ENCODE measurements around the gene MFSD2A. TPM values are rescaled to one million over a fixed set of nuclear protein-coding genes. Genes with fewer than 3 reads are reported as not detected.

MFSD2A gene
- total RNA-seq, 1 experiment from 2014 or later, result 19.9 TPM

DNA sequence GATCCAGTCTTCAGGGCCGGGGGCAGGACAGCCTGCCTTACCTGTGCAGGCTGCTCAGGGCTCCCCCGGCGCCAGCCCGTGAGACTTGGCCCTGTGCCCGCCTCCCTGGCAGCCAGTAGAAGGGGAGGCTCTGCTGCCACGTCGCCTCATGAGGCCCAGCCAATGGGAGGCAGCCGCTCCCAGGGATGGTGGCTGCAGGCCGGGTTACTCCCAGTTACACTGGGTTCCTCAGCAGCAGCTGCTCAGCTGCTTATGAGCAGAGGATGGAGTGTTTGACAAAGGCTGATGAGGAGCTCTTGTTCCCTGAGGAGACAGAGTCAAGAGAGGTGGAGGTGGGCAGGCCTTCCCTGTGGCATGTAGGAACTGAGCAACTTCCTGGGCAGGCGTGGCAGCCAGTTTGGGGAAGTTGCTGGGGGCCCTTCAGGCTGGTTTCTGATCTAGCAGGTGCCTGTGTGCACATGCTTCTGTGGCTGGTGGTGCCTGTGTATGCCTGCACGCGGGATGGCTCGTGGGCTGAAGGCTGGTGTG, 5.5 kb downstream of the MFSD2A start:
- Histone ChIP-seq H3K4ac (ENCODE audit: low read depth, low read length) (no peak overlapping the region), H4K91ac (ENCODE audit: insufficient read length, low read depth, low read length) (no peak overlapping the region), H3K23ac (ENCODE audit: insufficient read length, low read depth, low read length) (no peak overlapping the region), H3K79me1 (ENCODE audit: insufficient read depth, low read depth, low read length, poor library complexity, severe bottlenecking) (no peaks in the 10 kb centered on the region), H4K5ac (ENCODE audit: insufficient read length, low read depth, low read length) (no peak overlapping the region), H2BK5ac (ENCODE audit: insufficient read length, low read length) (no peak overlapping the region), H3K23me2 (ENCODE audit: insufficient read length, low read depth, low read length, poor library complexity, severe bottlenecking) (peaks cover 5% of the 10 kb centered on the region), H3K4me1 (ENCODE audit: insufficient read depth, low read length) (no peaks in the 10 kb centered on the region), H3K27me3 (ENCODE audit: insufficient read depth, low read length) (no peaks in the 10 kb centered on the region), H3K18ac (ENCODE audit: insufficient read length, low read depth, low read length) (no peak overlapping the region), H3K4me2 (ENCODE audit: insufficient read depth, insufficient read length, low read length) (no peak overlapping the region), H2BK120ac (ENCODE audit: low read depth, low read length, poor library complexity, severe bottlenecking) (no peak overlapping the region), H2AK5ac (ENCODE audit: insufficient read length, low read length) (no peak overlapping the region), H3K79me2 (ENCODE audit: insufficient read depth, low read length) (no peaks in the 10 kb centered on the region; the same call in 1 of the 2 replicates), H2BK15ac (ENCODE audit: low read depth, low read length) (no peak overlapping the region), H3T11ph (ENCODE audit: low read length) (no peak overlapping the region), H3K27ac (ENCODE audit: insufficient read length, low read depth, low read length) (no peak overlapping the region), H3K9me3 (ENCODE audit: control insufficient read depth, low read depth, low read length) (no peaks in the 10 kb centered on the region), H3K9ac (ENCODE audit: extremely low read depth, insufficient read length, low read length) (no peak overlapping the region), H4K20me1 (ENCODE audit: control insufficient read depth, insufficient read depth, insufficient read length) (no peaks in the 10 kb centered on the region), H2AFZ (ENCODE audit: low read length) (no peak overlapping the region), H4K8ac (replicated peaks; ENCODE audit: insufficient read length, low read depth, low read length) (no peak overlapping the region), H2BK20ac (ENCODE audit: low read depth, low read length, poor library complexity, severe bottlenecking) (no peak overlapping the region), H3K14ac (ENCODE audit: insufficient read depth, low read length) (no peak overlapping the region), H3K56ac (ENCODE audit: insufficient read length, low read depth, low read length) (no peak overlapping the region), H2BK12ac (ENCODE audit: insufficient read length, low read depth, low read length) (no peak overlapping the region)
- WGBS (ENCODE audit: extremely low coverage, insufficient read length, low lambda C conversion rate), result no CpG with 5 or more reads among the region's 13 CpGs
- Mint-ChIP-seq H3K27ac (no peak overlapping the region), H3K4me3 (no peak overlapping the region), H3K9me3 (no peaks in the 10 kb centered on the region), H3K27me3 (ENCODE audit: low read depth) (peaks cover 10% of the 10 kb centered on the region), H3K36me3 (ENCODE audit: insufficient read depth in 1 of 3, low read depth in 3 of 3) (peaks cover 34 to 63% (median 35%) of the 10 kb centered on the region in 3 experiments), H3K4me1 (peaks cover 11 to 12% of the 10 kb centered on the region in 2 experiments)
- TF ChIP-seq, protein P1, sequence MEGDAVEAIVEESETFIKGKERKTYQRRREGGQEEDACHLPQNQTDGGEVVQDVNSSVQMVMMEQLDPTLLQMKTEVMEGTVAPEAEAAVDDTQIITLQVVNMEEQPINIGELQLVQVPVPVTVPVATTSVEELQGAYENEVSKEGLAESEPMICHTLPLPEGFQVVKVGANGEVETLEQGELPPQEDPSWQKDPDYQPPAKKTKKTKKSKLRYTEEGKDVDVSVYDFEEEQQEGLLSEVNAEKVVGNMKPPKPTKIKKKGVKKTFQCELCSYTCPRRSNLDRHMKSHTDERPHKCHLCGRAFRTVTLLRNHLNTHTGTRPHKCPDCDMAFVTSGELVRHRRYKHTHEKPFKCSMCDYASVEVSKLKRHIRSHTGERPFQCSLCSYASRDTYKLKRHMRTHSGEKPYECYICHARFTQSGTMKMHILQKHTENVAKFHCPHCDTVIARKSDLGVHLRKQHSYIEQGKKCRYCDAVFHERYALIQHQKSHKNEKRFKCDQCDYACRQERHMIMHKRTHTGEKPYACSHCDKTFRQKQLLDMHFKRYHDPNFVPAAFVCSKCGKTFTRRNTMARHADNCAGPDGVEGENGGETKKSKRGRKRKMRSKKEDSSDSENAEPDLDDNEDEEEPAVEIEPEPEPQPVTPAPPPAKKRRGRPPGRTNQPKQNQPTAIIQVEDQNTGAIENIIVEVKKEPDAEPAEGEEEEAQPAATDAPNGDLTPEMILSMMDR (conservative IDR thresholded peaks at IDR 0.05), result no peak
- DNase-seq, result no peak

Measured in H9 (cell line).